ENCODE measurements around the gene ZNF724. TPM values are rescaled to one million over a fixed set of nuclear protein-coding genes. Genes with fewer than 3 reads are reported as not detected.

ZNF724 gene
- total RNA-seq, 4 donors from 2014 or later: 0.57 to 0.94 (median 0.69) TPM; not detected in 1

DNA sequence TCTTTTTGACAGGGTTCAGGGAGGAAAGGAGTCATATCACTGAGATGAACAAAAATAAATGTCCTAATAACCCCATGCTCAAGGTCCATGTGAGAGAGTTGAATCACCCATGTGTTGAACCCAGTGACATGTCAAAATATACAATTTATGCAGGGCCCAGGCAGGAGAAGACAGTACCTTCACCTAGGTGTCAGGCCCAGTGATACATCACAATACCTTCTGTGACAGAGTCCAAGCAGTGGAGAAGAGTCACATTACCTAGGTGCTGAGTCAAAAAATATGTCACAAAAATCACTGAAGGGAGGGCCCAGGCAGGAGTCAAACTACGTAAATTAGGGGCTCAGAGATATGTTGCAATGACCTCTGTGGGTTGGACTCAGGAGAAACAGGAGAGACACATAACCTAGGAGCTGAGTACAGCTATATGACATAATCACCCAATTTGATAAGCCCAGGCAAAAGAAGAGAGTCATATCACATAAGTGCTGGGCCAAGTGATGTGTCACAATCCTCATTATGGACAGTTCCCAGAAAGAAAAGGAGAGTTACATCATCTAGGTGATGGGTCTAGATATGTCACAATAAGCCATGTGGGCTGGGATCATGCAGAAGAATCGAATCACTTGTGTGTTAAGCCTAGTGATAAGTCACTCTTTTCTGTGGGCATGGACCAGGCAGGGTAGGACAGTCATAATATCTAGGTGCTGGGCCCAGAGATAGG, 13.8 kb upstream of the ZNF724 start:
- Histone ChIP-seq H3K36me3 (peaks cover 0 to 78% of the 10 kb centered on the region in 2 donors), H3K27me3 (no peaks in the 10 kb centered on the region), H3K9me3 (no peaks in the 10 kb centered on the region), H3K27ac (no peak overlapping the region), H3K4me3 (no peak overlapping the region), H3K4me1 (no peaks in the 10 kb centered on the region)
- TF ChIP-seq, protein P1, sequence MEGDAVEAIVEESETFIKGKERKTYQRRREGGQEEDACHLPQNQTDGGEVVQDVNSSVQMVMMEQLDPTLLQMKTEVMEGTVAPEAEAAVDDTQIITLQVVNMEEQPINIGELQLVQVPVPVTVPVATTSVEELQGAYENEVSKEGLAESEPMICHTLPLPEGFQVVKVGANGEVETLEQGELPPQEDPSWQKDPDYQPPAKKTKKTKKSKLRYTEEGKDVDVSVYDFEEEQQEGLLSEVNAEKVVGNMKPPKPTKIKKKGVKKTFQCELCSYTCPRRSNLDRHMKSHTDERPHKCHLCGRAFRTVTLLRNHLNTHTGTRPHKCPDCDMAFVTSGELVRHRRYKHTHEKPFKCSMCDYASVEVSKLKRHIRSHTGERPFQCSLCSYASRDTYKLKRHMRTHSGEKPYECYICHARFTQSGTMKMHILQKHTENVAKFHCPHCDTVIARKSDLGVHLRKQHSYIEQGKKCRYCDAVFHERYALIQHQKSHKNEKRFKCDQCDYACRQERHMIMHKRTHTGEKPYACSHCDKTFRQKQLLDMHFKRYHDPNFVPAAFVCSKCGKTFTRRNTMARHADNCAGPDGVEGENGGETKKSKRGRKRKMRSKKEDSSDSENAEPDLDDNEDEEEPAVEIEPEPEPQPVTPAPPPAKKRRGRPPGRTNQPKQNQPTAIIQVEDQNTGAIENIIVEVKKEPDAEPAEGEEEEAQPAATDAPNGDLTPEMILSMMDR (IDR thresholded peaks at IDR 0.05): no peak
- no peak for TF ChIP-seq POLR2A (IDR thresholded peaks at IDR 0.05)
- no peak for TF ChIP-seq POLR2AphosphoS5 (IDR thresholded peaks at IDR 0.05)
- no peak for TF ChIP-seq EP300 (IDR thresholded peaks at IDR 0.05)
- WGBS, 2 donors (ENCODE audit: low coverage in 1 of 2): 94 to 100% methylated on average over 1 to 2 of the region's 2 CpGs
- peak; percentile 78 for ATAC-seq

DNA sequence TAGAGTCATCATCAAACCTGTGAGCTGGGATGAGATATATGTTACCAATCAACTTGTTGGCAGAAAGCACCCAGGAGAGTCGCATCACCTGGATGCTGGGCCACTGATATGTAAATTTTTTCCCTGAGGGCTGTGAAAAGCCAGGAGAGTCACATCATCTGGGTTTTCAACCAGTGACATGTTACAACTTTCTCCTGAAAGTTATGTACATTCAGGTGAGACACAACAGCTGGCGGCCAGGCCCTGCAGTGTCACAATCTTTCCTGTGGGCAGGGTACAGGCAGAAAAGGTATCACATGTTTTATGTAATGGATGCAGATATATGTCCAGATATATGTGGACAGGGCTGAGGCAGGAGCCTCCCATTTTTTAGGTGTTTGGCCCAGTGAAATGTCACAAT, 13.2 kb upstream of the ZNF724 start:
- H3K4me3 ChIP-seq: no peak overlapping the region

DNA sequence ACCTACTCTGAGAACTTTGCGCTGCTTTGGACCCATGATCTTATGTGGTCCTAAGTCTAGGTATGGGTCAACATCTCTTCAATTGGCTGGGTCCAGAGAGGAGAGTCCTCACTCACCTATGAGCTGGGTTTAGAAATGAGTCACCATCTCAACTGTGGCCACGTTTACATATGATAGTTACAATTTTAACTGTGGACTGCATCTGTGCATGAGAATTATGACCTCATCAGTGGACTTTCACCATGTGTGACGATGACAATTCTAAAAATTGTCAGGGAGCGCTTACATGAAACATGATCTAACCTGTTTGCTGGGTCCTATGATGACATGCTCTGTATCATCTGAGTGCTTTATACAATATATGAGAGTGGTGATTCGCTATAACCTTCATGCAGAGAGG, 12.7 kb upstream of the ZNF724 start:
- ATAC-seq: no peak
- Histone ChIP-seq H3K4me1 (no peaks in the 10 kb centered on the region), H3K36me3 (peaks cover 0 to 77% of the 10 kb centered on the region in 2 donors), H3K27me3 (no peaks in the 10 kb centered on the region), H3K27ac (no peak overlapping the region), H3K9me3 (peaks cover 0 to 7% (median 0%) of the 10 kb centered on the region in 3 donors), H3K4me3 (no peak overlapping the region)
- no peak for TF ChIP-seq POLR2AphosphoS5 (IDR thresholded peaks at IDR 0.05)
- no peak for TF ChIP-seq POLR2A (IDR thresholded peaks at IDR 0.05)
- TF ChIP-seq, protein P1 (IDR thresholded peaks at IDR 0.05): no peak
- no peak for TF ChIP-seq EP300 (IDR thresholded peaks at IDR 0.05)
- 93 to 100% methylated on average over 4 to 5 of the region's 5 CpGs for WGBS, 2 donors (ENCODE audit: low coverage in 1 of 2)

More for the DNA sequence above, 13.2 kb upstream of the ZNF724 start:
- TF ChIP-seq POLR2AphosphoS5 (IDR thresholded peaks at IDR 0.05) (no peak), EP300 (IDR thresholded peaks at IDR 0.05) (no peak), POLR2A (IDR thresholded peaks at IDR 0.05) (no peak)
- TF ChIP-seq, protein P1 (IDR thresholded peaks at IDR 0.05): no peak
- Histone ChIP-seq H3K27me3 (no peaks in the 10 kb centered on the region), H3K36me3 (peaks cover 0 to 78% of the 10 kb centered on the region in 2 donors), H3K4me1 (no peaks in the 10 kb centered on the region), H3K27ac (no peak overlapping the region), H3K9me3 (peaks cover 0 to 4% (median 0%) of the 10 kb centered on the region in 3 donors)
- no CpG with 5 or more reads among the region's 2 CpGs for WGBS, 2 donors (ENCODE audit: low coverage in 1 of 2)
- no peak for ATAC-seq

DNA sequence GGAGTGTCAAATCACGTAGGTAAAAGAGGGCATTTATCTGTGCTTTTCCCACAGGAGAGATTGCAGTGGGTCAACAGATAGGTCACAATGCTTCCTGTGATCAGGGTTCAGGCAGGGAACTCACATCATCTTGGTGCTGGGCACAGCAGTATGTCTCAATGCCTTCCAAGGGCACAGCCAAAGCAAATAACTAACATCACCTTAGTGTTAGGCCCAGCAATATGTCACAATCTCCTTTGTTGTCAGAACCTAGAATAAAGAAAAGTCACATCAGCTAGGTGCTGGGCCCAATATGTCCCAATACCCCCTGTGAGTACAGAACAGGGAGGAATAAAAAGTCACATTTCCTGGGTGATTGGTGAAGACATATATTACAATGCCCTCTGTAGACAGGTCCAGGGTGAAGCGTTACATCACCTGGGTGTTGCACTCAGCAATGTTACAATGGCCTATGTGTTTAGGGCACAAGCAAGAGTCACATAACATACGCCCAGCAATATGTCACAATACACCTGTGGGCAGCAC, 11.4 kb upstream of the ZNF724 start:
- WGBS, 2 donors (ENCODE audit: low coverage in 1 of 2): 88% methylated on average over 2 of the region's 3 CpGs; no CpG with 5 or more reads in 1 of the 2 donors
- no peaks in the 10 kb centered on the region for H3K27me3 ChIP-seq
- H3K4me1 ChIP-seq: no peaks in the 10 kb centered on the region
- peaks cover 0 to 7% (median 0%) of the 10 kb centered on the region in 3 donors for H3K9me3 ChIP-seq
- H3K27ac ChIP-seq: no peak overlapping the region
- TF ChIP-seq EP300 (IDR thresholded peaks at IDR 0.05): no peak
- no peak for TF ChIP-seq POLR2A (IDR thresholded peaks at IDR 0.05)
- TF ChIP-seq, protein P1 (IDR thresholded peaks at IDR 0.05): no peak
- no peak for TF ChIP-seq POLR2AphosphoS5 (IDR thresholded peaks at IDR 0.05)
- peaks cover 0 to 67% of the 10 kb centered on the region in 2 donors for H3K36me3 ChIP-seq
- no peak overlapping the region for H3K4me3 ChIP-seq
- ATAC-seq: no peak

DNA sequence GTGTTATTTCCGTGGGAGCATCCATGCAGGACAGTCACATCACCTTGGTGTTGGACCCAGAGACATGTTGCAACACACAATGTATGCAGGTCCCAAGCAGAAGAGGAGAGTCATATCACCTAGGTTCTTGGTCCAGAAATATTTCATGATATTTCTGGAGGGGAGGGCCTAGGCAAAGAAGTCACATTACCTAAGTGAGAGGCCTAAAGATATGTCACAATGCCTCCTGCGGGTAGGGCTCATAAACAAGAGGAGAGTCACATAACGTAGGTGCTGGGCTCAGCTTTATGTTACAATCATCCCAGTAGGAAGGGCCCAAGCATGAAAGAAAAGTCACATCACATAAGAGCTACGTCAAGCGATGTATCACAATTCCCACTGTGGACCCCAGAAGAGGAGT, 10.8 kb upstream of the ZNF724 start:
- ATAC-seq: no peak
- Histone ChIP-seq H3K27me3 (no peaks in the 10 kb centered on the region), H3K27ac (no peak overlapping the region), H3K9me3 (peaks cover 0 to 7% (median 0%) of the 10 kb centered on the region in 3 donors), H3K4me1 (no peaks in the 10 kb centered on the region), H3K4me3 (no peak overlapping the region), H3K36me3 (peaks cover 0 to 62% of the 10 kb centered on the region in 2 donors)
- 80 to 81% methylated on average over 4 to 5 of the region's 5 CpGs for WGBS, 2 donors (ENCODE audit: low coverage in 1 of 2)
- TF ChIP-seq EP300 (IDR thresholded peaks at IDR 0.05): no peak
- TF ChIP-seq, protein P1 (IDR thresholded peaks at IDR 0.05): no peak
- no peak for TF ChIP-seq POLR2AphosphoS5 (IDR thresholded peaks at IDR 0.05)
- TF ChIP-seq POLR2A (IDR thresholded peaks at IDR 0.05): no peak
